ENCODE data around the gene AKAP4.

DNA sequence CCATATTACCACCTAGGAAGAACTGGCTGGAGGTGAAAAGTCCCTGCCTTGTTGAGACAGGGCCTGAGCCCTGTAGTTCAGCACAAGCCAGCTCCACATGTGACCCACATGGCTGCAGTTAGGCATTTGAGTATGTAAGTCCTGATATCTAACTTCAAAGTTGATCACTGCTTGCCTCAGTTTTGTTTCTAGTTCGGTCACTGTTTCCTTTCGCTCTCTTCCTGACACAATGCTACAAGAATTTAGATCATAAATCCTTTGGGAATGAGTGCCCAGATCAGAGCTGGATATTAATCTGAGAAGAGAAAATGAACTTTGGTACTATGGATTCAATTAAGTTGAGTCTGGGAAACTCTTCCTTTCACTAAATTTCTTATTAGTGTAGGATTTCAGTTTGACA lies 48.4 kb downstream of the AKAP4 start:
- TF ChIP-seq CREM (IDR thresholded peaks at IDR 0.05), result no peak
- TF ChIP-seq CREM (CRISPR knock-in tag; IDR thresholded peaks at IDR 0.05), result no peak
- TF ChIP-seq GTF3A (CRISPR knock-in tag; conservative IDR thresholded peaks at IDR 0.05), result no peak
- TF ChIP-seq EP300 (IDR thresholded peaks at IDR 0.05; ENCODE audit: low read depth in 2 of 2, low read length in 2 of 2), result no peak
- TF ChIP-seq EP300 (CRISPR knock-in tag; IDR thresholded peaks at IDR 0.05; ENCODE audit: borderline replicate concordance), result no peak
- TF ChIP-seq ZNF44 (CRISPR knock-in tag; IDR thresholded peaks at IDR 0.05), result no peak
- TF ChIP-seq, protein P1, sequence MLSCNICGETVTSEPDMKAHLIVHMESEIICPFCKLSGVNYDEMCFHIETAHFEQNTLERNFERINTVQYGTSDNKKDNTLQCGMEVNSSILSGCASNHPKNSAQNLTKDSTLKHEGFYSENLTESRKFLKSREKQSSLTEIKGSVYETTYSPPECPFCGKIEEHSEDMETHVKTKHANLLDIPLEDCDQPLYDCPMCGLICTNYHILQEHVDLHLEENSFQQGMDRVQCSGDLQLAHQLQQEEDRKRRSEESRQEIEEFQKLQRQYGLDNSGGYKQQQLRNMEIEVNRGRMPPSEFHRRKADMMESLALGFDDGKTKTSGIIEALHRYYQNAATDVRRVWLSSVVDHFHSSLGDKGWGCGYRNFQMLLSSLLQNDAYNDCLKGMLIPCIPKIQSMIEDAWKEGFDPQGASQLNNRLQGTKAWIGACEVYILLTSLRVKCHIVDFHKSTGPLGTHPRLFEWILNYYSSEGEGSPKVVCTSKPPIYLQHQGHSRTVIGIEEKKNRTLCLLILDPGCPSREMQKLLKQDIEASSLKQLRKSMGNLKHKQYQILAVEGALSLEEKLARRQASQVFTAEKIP (CRISPR knock-in tag; IDR thresholded peaks at IDR 0.05; ENCODE audit: borderline replicate concordance), result no peak
- TF ChIP-seq EZH2 (conservative IDR thresholded peaks at IDR 0.05; ENCODE audit: low read depth, low read length), result no peak
- TF ChIP-seq ZXDC (CRISPR knock-in tag; IDR thresholded peaks at IDR 0.05), result no peak
- TF ChIP-seq CEBPG (CRISPR knock-in tag; IDR thresholded peaks at IDR 0.05), result no peak
- TF ChIP-seq HDAC6 (IDR thresholded peaks at IDR 0.05; ENCODE audit: low read depth, low read length), result no peak
